ENCODE measurements around the gene GTPBP3. TPM values are rescaled to one million over a fixed set of nuclear protein-coding genes. Genes with fewer than 3 reads are reported as not detected.
A peak's percentile ranks its signal among the peaks of the same experiment; 100 is the strongest.

The GTPBP3 gene
- total and polyA plus RNA-seq, 9 of the 15 experiments (the other 6 are each of a cell fraction or from before 2014, with no cell fraction given): 4.9 to 124 (median 22.6) TPM

DNA sequence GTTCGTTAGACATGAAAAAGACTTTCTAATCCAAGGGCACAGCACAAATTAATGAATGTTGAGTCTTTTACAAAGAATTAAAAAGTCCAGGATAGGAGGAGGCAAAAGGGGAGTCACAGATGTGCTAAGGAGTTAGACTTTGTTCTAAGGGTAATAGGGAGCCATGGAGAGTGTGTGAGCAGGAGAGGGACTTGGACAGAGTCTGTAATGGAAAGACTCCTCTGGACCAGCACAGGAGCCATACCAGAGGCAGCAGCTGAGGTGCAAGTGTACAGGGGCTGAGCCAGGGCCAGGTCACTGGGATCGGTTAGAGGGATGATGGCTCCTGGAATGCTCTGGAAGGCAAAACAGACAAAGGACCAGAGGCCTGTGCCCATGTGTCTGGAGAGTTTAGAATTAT is 10.5 kb downstream of the GTPBP3 start (continued):
- TF ChIP-seq FOXA3 (CRISPR knock-in tag; conservative IDR thresholded peaks at IDR 0.05 in 1 of 2, IDR thresholded peaks at IDR 0.05 in 1 of 2) (no peak), MED1 (CRISPR knock-in tag; IDR thresholded peaks at IDR 0.05; ENCODE audit: borderline replicate concordance) (no peak), ZNF12 (CRISPR knock-in tag; IDR thresholded peaks at IDR 0.05) (no peak), ZFP36 (IDR thresholded peaks at IDR 0.05; ENCODE audit: low read depth, low read length, partially characterized antibody) (peak; percentile 85), KDM1A (IDR thresholded peaks at IDR 0.05) (peak; percentile 38 to 78; a peak in 3 of 4 replicates), GTF2F1 (IDR thresholded peaks at IDR 0.05; ENCODE audit: low read depth, low read length) (no peak), CTBP1 (IDR thresholded peaks at IDR 0.05; ENCODE audit: borderline replicate concordance) (no peak), CSDE1 (IDR thresholded peaks at IDR 0.05) (no peak), SP2 (IDR thresholded peaks at IDR 0.05; ENCODE audit: extremely low read depth, low read depth, low read length, poor library complexity, severe bottlenecking) (no peak), SPI1 (IDR thresholded peaks at IDR 0.05; ENCODE audit: borderline replicate concordance, low read depth, low read length) (no peak), RBFOX2 (IDR thresholded peaks at IDR 0.05; ENCODE audit: low read depth, low read length) (no peak), ZSCAN29 (IDR thresholded peaks at IDR 0.05) (no peak), SMARCA5 (IDR thresholded peaks at IDR 0.05) (0 out of 2 replicates have a peak, but pooled peaks have one; percentile 24), NRF1 (conservative IDR thresholded peaks at IDR 0.05 in 1 of 2, IDR thresholded peaks at IDR 0.05 in 1 of 2) (no peak), NUFIP1 (IDR thresholded peaks at IDR 0.05; ENCODE audit: partially characterized antibody) (no peak), RCOR1 (IDR thresholded peaks at IDR 0.05; ENCODE audit: borderline replicate concordance in 1 of 2, low read depth in 2 of 2, low read length in 2 of 2) (no peak), CC2D1A (IDR thresholded peaks at IDR 0.05) (no peak), ZBTB8A (IDR thresholded peaks at IDR 0.05; ENCODE audit: partially characterized antibody) (no peak), ZNF57 (CRISPR knock-in tag; IDR thresholded peaks at IDR 0.05) (no peak), PTBP1 (IDR thresholded peaks at IDR 0.05; ENCODE audit: low read depth, low read length) (peak; percentile 80; the same call in 1 of the 2 replicates), SREBF1 (IDR thresholded peaks at IDR 0.05; ENCODE audit: borderline replicate concordance, low read depth, low read length) (no peak), CREB1 (IDR thresholded peaks at IDR 0.05) (no peak), CREB1 (CRISPR knock-in tag; IDR thresholded peaks at IDR 0.05) (no peak)
- TF ChIP-seq, protein P1, sequence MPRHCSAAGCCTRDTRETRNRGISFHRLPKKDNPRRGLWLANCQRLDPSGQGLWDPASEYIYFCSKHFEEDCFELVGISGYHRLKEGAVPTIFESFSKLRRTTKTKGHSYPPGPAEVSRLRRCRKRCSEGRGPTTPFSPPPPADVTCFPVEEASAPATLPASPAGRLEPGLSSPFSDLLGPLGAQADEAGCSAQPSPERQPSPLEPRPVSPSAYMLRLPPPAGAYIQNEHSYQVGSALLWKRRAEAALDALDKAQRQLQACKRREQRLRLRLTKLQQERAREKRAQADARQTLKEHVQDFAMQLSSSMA (CRISPR knock-in tag; IDR thresholded peaks at IDR 0.05): no peak
- TF ChIP-seq, protein P2, sequence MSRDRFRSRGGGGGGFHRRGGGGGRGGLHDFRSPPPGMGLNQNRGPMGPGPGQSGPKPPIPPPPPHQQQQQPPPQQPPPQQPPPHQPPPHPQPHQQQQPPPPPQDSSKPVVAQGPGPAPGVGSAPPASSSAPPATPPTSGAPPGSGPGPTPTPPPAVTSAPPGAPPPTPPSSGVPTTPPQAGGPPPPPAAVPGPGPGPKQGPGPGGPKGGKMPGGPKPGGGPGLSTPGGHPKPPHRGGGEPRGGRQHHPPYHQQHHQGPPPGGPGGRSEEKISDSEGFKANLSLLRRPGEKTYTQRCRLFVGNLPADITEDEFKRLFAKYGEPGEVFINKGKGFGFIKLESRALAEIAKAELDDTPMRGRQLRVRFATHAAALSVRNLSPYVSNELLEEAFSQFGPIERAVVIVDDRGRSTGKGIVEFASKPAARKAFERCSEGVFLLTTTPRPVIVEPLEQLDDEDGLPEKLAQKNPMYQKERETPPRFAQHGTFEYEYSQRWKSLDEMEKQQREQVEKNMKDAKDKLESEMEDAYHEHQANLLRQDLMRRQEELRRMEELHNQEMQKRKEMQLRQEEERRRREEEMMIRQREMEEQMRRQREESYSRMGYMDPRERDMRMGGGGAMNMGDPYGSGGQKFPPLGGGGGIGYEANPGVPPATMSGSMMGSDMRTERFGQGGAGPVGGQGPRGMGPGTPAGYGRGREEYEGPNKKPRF (IDR thresholded peaks at IDR 0.05; ENCODE audit: low read depth, low read length): no peak
- TF ChIP-seq, protein P3, sequence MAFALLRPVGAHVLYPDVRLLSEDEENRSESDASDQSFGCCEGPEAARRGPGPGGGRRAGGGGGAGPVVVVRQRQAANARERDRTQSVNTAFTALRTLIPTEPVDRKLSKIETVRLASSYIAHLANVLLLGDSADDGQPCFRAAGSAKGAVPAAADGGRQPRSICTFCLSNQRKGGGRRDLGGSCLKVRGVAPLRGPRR (CRISPR knock-in tag; IDR thresholded peaks at IDR 0.05): no peak
- TF ChIP-seq, protein P4, sequence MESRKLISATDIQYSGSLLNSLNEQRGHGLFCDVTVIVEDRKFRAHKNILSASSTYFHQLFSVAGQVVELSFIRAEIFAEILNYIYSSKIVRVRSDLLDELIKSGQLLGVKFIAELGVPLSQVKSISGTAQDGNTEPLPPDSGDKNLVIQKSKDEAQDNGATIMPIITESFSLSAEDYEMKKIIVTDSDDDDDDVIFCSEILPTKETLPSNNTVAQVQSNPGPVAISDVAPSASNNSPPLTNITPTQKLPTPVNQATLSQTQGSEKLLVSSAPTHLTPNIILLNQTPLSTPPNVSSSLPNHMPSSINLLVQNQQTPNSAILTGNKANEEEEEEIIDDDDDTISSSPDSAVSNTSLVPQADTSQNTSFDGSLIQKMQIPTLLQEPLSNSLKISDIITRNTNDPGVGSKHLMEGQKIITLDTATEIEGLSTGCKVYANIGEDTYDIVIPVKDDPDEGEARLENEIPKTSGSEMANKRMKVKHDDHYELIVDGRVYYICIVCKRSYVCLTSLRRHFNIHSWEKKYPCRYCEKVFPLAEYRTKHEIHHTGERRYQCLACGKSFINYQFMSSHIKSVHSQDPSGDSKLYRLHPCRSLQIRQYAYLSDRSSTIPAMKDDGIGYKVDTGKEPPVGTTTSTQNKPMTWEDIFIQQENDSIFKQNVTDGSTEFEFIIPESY (CRISPR knock-in tag; IDR thresholded peaks at IDR 0.05): no peak
